Measurements from ENCODE around the gene SCAF4.

DNA sequence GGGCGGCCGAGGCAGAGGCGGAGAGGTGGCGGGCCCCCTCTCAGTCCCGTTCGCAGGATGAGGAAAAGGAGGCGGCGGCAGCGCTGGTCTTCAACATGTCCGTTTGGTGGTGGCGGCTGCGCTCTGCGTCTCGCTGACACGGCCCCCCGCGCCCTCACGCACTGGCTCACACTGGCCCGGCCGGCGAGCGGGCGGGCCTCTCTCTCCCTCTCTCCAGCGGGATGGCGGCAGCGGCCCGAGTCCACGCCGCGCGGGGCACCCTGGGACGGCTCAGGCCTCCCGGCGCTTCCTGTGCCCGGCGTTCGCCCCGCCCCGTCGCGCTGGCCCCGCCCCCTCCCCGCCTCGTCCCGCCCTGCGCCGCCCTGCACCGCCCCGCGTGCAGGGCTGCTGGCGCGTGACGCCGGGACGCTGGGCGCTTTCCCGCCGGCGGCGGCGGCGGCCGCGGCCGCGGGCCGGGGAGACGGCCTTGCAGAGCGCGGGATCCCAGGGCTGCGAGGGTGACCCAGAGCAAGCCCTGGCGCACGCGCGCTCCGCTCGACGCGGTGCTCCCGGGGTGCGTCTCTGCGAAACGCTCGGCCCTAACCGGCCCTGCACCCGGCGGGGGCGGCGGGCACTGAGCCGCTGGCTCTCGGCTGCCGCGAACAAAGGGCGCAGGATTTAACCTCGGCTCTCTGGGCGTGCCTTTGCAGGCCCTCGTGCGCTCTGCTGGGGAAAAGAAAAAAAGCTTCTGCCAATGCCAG, at the start of gene SCAF4:
- TF ChIP-seq POLR2A (IDR thresholded peaks at IDR 0.05) = peak; percentile 12 to 81 (median 29)
- TF ChIP-seq, protein P1, sequence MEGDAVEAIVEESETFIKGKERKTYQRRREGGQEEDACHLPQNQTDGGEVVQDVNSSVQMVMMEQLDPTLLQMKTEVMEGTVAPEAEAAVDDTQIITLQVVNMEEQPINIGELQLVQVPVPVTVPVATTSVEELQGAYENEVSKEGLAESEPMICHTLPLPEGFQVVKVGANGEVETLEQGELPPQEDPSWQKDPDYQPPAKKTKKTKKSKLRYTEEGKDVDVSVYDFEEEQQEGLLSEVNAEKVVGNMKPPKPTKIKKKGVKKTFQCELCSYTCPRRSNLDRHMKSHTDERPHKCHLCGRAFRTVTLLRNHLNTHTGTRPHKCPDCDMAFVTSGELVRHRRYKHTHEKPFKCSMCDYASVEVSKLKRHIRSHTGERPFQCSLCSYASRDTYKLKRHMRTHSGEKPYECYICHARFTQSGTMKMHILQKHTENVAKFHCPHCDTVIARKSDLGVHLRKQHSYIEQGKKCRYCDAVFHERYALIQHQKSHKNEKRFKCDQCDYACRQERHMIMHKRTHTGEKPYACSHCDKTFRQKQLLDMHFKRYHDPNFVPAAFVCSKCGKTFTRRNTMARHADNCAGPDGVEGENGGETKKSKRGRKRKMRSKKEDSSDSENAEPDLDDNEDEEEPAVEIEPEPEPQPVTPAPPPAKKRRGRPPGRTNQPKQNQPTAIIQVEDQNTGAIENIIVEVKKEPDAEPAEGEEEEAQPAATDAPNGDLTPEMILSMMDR (IDR thresholded peaks at IDR 0.05 in 8 of 11, conservative IDR thresholded peaks at IDR 0.05 in 3 of 11) = peak in 1 of 11 experiments; percentile 3
